H1 (cell line): ENCODE results near the gene MAGI1. TPM values are rescaled to one million over a fixed set of nuclear protein-coding genes. Genes with fewer than 3 reads are reported as not detected.
"Not testable (repeated sequence)": the region's sequence is repeated elsewhere in the genome, so short reads cannot be mapped to it uniquely, and the experiment has no call there.

ENCODE experiments used
- CTCF ChIA-PET: fragments of 300-600 bp; sonication (Branson Sonifier 250); formaldehyde crosslinking; loops from one replicate; lab custom pipeline; 2021; ENCODE audit not compliant: partially characterized antibody; lab: Charles Lee
- POLR2A ChIA-PET: fragments of 300-600 bp; sonication (Branson Sonifier 250); formaldehyde crosslinking; loops from one replicate; lab custom pipeline; 2021; ENCODE audit warnings: inconsistent platforms; ENCODE audit not compliant: partially characterized antibody; lab: Charles Lee
- DNase-seq, 2 experiments: peaks; one replicate each; pipeline versions ENCODE4 v3.0.0 to v3.0.0-alpha.2; 2010 to 2022; ENCODE audit warnings: low spot score in 2 of 2, low read depth in 1 of 2, mixed read lengths in 1 of 2
- FAIRE-seq: peaks from 2 replicates; lab custom pipeline; 2011; peaks lifted over from hg19 to GRCh38; lab: Jason Lieb, UNC
- H2AFZ ChIP-seq: 2 replicates; pipeline ENCODE4 v1.8.1; 2012; ENCODE audit warnings: low read length, inconsistent platforms
- H2AK5ac ChIP-seq: 2 replicates; pipeline ENCODE4 v1.6.1; 2013; ENCODE audit warnings: low read depth, low read length
- H2BK120ac ChIP-seq: replicated peaks from 2 replicates; pipeline ENCODE3; 2013; ENCODE audit warnings: low read depth, low read length, inconsistent platforms
- H2BK12ac ChIP-seq: 2 replicates; pipeline ENCODE4 v1.6.1; 2013; ENCODE audit warnings: low read depth, low read length
- H2BK15ac ChIP-seq: 2 replicates; pipeline ENCODE4 v1.6.1; 2013; ENCODE audit warnings: low read length
- H2BK20ac ChIP-seq: 2 replicates; pipeline ENCODE4 v1.6.1; 2013; ENCODE audit warnings: low read length
- H2BK5ac ChIP-seq: 2 replicates; pipeline ENCODE4 v1.6.1; 2013; ENCODE audit warnings: low read depth, low read length
- H3K14ac ChIP-seq: 2 replicates; pipeline ENCODE4 v1.6.1; 2013; ENCODE audit warnings: inconsistent platforms; ENCODE audit not compliant: insufficient read length
- H3K18ac ChIP-seq: 2 replicates; pipeline ENCODE4 v1.6.1; 2013; ENCODE audit warnings: low read length; ENCODE audit errors: extremely low read depth
- H3K23ac ChIP-seq: 2 replicates; pipeline ENCODE4 v1.6.1; 2013; ENCODE audit warnings: inconsistent platforms; ENCODE audit not compliant: insufficient read length
- H3K23me2 ChIP-seq: 2 replicates; pipeline ENCODE4 v1.6.1; 2013; ENCODE audit warnings: low read depth, low read length
- H3K27ac ChIP-seq: 2 replicates; pipeline ENCODE4 v1.6.1; 2011; ENCODE audit warnings: low read depth, low read length, inconsistent platforms
- H3K27me3 ChIP-seq, 4 experiments: replicated peaks in 1 of 4; 1 replicate in 1 of 4; 2 replicates in 3 of 4; pipeline versions ENCODE4 v1.6.1 to v1.8.1; 2011 to 2013; ENCODE audit warnings: low read length in 3 of 4, mild to moderate bottlenecking in 3 of 4, inconsistent platforms in 2 of 4, mixed read lengths in 2 of 4, moderate library complexity in 1 of 4; ENCODE audit not compliant: control insufficient read depth in 3 of 4, insufficient read depth in 3 of 4; ENCODE audit errors: extremely low read depth in 1 of 4
- H3K36me3 ChIP-seq, 4 experiments: 2 replicates each; pipeline versions ENCODE4 v1.6.1 to v1.8.1; 2011 to 2013; ENCODE audit warnings: mild to moderate bottlenecking in 4 of 4, low read length in 3 of 4, moderate library complexity in 2 of 4, control low read depth in 1 of 4, inconsistent platforms in 1 of 4; ENCODE audit not compliant: insufficient read depth in 4 of 4, control insufficient read depth in 2 of 4
- H3K4ac ChIP-seq: replicated peaks from 2 replicates; pipeline ENCODE3; 2013; ENCODE audit warnings: low read length, low read depth, mixed read lengths, inconsistent platforms; ENCODE audit not compliant: insufficient read length
- H3K4me1 ChIP-seq, 4 experiments: replicated peaks in 1 of 4; 1 replicate in 1 of 4; 2 replicates in 3 of 4; pipeline versions ENCODE4 v1.6.1 to v1.8.1; 2011 to 2013; ENCODE audit warnings: low read length in 3 of 4, inconsistent platforms in 2 of 4, mixed read lengths in 1 of 4; ENCODE audit not compliant: insufficient read depth in 4 of 4, control insufficient read depth in 3 of 4
- H3K4me2 ChIP-seq, 2 experiments: 2 replicates each; pipeline versions ENCODE4 v1.6.1 to v1.8.1; 2011 to 2013; ENCODE audit warnings: low read depth in 2 of 2, low read length in 2 of 2, control low read depth in 1 of 2, inconsistent platforms in 1 of 2, mild to moderate bottlenecking in 1 of 2; ENCODE audit not compliant: insufficient read depth in 1 of 2
- H3K4me3 ChIP-seq, 4 experiments: fragments of 200-600, 300-600 bp in 1 of 4; sonication (generic), shearing (Covaris generic), sonication (Bioruptor Twin) in 1 of 4; 2 replicates each; pipeline versions ENCODE4 v1.5.1 to v1.8.1; 2011 to 2016; ENCODE audit warnings: low read length in 4 of 4, low read depth in 3 of 4, control low read depth in 2 of 4, inconsistent platforms in 2 of 4, mild to moderate bottlenecking in 2 of 4, mixed read lengths in 1 of 4, moderate library complexity in 1 of 4; ENCODE audit not compliant: insufficient read depth in 2 of 4; ENCODE audit errors: extremely low read depth in 1 of 4
- H3K56ac ChIP-seq: replicated peaks from 2 replicates; pipeline ENCODE3; 2013; ENCODE audit warnings: low read depth, mild to moderate bottlenecking, mixed read lengths, low read length, inconsistent platforms; ENCODE audit not compliant: insufficient read length
- H3K79me1 ChIP-seq: 2 replicates; pipeline ENCODE4 v1.6.1; 2013; ENCODE audit warnings: low read depth, low read length, control low read depth
- H3K79me2 ChIP-seq, 2 experiments: 2 replicates each; pipeline versions ENCODE4 v1.6.1 to v1.8.1; 2012 to 2013; ENCODE audit warnings: low read length in 2 of 2, mild to moderate bottlenecking in 2 of 2, inconsistent platforms in 1 of 2; ENCODE audit not compliant: insufficient read depth in 2 of 2, control insufficient read depth in 1 of 2
- H3K9ac ChIP-seq, 4 experiments: replicated peaks in 1 of 4; 1 replicate in 1 of 4; 2 replicates in 3 of 4; pipeline versions ENCODE4 v1.6.1 to v1.8.1; 2011 to 2013; ENCODE audit warnings: low read depth in 3 of 4, low read length in 3 of 4, control low read depth in 2 of 4, mild to moderate bottlenecking in 2 of 4, moderate library complexity in 2 of 4, inconsistent platforms in 1 of 4; ENCODE audit errors: extremely low read depth in 1 of 4
- H3K9me3 ChIP-seq, 2 experiments: 2 replicates each; pipeline versions ENCODE4 v1.6.1 to v1.8.1; 2012 to 2013; ENCODE audit warnings: mild to moderate bottlenecking in 2 of 2, moderate library complexity in 2 of 2, control low read depth in 1 of 2, inconsistent platforms in 1 of 2, low read depth in 1 of 2, low read length in 1 of 2, mixed read lengths in 1 of 2; ENCODE audit not compliant: insufficient read depth in 2 of 2
- H4K20me1 ChIP-seq, 2 experiments: replicated peaks in 1 of 2; 2 replicates each; pipeline versions ENCODE3 to v1.8.1; 2011 to 2013; ENCODE audit warnings: inconsistent platforms in 2 of 2, low read length in 2 of 2, mild to moderate bottlenecking in 1 of 2; ENCODE audit not compliant: insufficient read depth in 2 of 2, control insufficient read depth in 1 of 2
- H4K5ac ChIP-seq: 2 replicates; pipeline ENCODE4 v1.6.1; 2013; ENCODE audit warnings: low read length, low read depth, mixed read lengths, inconsistent platforms; ENCODE audit not compliant: insufficient read length
- H4K8ac ChIP-seq: 2 replicates; pipeline ENCODE4 v1.8.0; 2013; ENCODE audit warnings: mild to moderate bottlenecking, moderate library complexity, low read length, inconsistent platforms; ENCODE audit not compliant: insufficient read depth; ENCODE audit errors: extremely low read depth
- H4K91ac ChIP-seq: replicated peaks from 2 replicates; pipeline ENCODE3; 2013; ENCODE audit warnings: low read length, mixed read lengths, inconsistent platforms; ENCODE audit not compliant: insufficient read length
- WGBS, 2 experiments: shearing (Covaris generic) in 1 of 2; methylation state at CpG; one replicate each; pipeline versions ENCODE4 v1.1.6 to v1.1.7; 2013 to 2015; ENCODE audit warnings: low lambda C conversion rate in 2 of 2, mixed read lengths in 2 of 2, inconsistent platforms in 1 of 2, low coverage in 1 of 2, missing lambda C conversion rate in 1 of 2; ENCODE audit not compliant: insufficient replicate concordance in 2 of 2, insufficient coverage in 1 of 2, insufficient read length in 1 of 2; ENCODE audit errors: extremely low coverage in 1 of 2, missing lambda C conversion rate in 1 of 2; 5-methylcytosine and 5-hydroxymethylcytosine counted together
- polyA plus RNA-seq, 7 experiments: library from polyadenylated mRNA; depleted of rRNA in 3 of 7; stranded (reverse) in 5 of 7; unstranded in 2 of 7; fragments of >200 nt in 5 of 7; fragments of 200-250 nt in 2 of 7; gene quantifications; 1 replicate in 5 of 7; 2 replicates in 1 of 7; 4 replicates in 1 of 7; pipeline versions ENCODE4 v1.2.1 to v1.2.3, GENCODE V29; 2011 to 2013; ENCODE audit warnings: missing spikeins in 2 of 7, mixed read lengths in 2 of 7
- total RNA-seq: library from RNA; stranded (reverse); fragmentation: NEBNext Ultra II Directional; extraction: Animal tissue kit (Norgen Biotek cat#: 25700); gene quantifications from 2 replicates; pipeline ENCODE4 v1.2.1, GENCODE V29; 2021

Gene MAGI1
- total and polyA plus RNA-seq, 2 of the 8 experiments (the other 6 are each of a cell fraction or from before 2014, with no cell fraction given), result 19.8 to 78.0 TPM

GRCh38 chr3:66046321-66046720, 7.6 kb upstream of the MAGI1 start:
- H2BK12ac ChIP-seq, H3K23me2 ChIP-seq, H3K23ac ChIP-seq, H3K4me3 ChIP-seq, H3K79me1 ChIP-seq, H3K27me3 ChIP-seq, H3K4ac ChIP-seq, DNase-seq, H2AK5ac ChIP-seq, FAIRE-seq, H3K36me3 ChIP-seq, H2BK15ac ChIP-seq, POLR2A ChIA-PET, H2BK120ac ChIP-seq, H2AFZ ChIP-seq, H3K9me3 ChIP-seq, H3K27ac ChIP-seq, H3K4me2 ChIP-seq, H3K18ac ChIP-seq, H3K9ac ChIP-seq, H4K5ac ChIP-seq, H4K20me1 ChIP-seq, H3K79me2 ChIP-seq, H4K91ac ChIP-seq, H3K14ac ChIP-seq, H3K56ac ChIP-seq, H2BK20ac ChIP-seq, H4K8ac ChIP-seq, H2BK5ac ChIP-seq, H3K4me1 ChIP-seq: not testable (repeated sequence)
- CTCF ChIA-PET, result interaction anchor here (2.3 kb wide), 1 partner anchor 90 kb away, joined by 6 read pairs; no protein-coding TSS in a partner anchor
- WGBS, 2 experiments, result 100% methylated on average over 2 of the region's 2 CpGs; no CpG with 5 or more reads in 1 of the 2 experiments
